Adipocyte (in vitro differentiated cells): ENCODE measurements around the gene SLC26A2.

Experiments used
- DNase-seq: peaks from one replicate; pipeline ENCODE4 v3.0.0-alpha.2; 2015; ENCODE audit warnings: low read depth
- H3K27me3 ChIP-seq: replicated peaks from 2 replicates; pipeline ENCODE4 v1.7.0; 2013; ENCODE audit warnings: mild to moderate bottlenecking, low read length, moderate library complexity; ENCODE audit not compliant: control insufficient read depth, insufficient read depth
- H3K36me3 ChIP-seq: 2 replicates; pipeline ENCODE4 v1.7.0; 2013; ENCODE audit warnings: low read length, mild to moderate bottlenecking, moderate library complexity; ENCODE audit not compliant: control insufficient read depth, insufficient read depth, severe bottlenecking
- H3K4me1 ChIP-seq: 2 replicates; pipeline ENCODE4 v1.7.0; 2013; ENCODE audit warnings: mild to moderate bottlenecking, low read length, moderate library complexity; ENCODE audit not compliant: control insufficient read depth, insufficient read depth
- H3K4me3 ChIP-seq: 2 replicates; pipeline ENCODE4 v1.7.0; 2013; ENCODE audit warnings: mild to moderate bottlenecking, low read length, moderate library complexity
- H3K9ac ChIP-seq: 2 replicates; pipeline ENCODE4 v1.7.0; 2013; ENCODE audit warnings: mild to moderate bottlenecking, low read length, moderate library complexity
- H3K9me3 ChIP-seq: 2 replicates; pipeline ENCODE4 v1.7.0; 2013; ENCODE audit warnings: mild to moderate bottlenecking, low read length, moderate library complexity; ENCODE audit not compliant: control insufficient read depth

The SLC26A2 gene

DNA sequence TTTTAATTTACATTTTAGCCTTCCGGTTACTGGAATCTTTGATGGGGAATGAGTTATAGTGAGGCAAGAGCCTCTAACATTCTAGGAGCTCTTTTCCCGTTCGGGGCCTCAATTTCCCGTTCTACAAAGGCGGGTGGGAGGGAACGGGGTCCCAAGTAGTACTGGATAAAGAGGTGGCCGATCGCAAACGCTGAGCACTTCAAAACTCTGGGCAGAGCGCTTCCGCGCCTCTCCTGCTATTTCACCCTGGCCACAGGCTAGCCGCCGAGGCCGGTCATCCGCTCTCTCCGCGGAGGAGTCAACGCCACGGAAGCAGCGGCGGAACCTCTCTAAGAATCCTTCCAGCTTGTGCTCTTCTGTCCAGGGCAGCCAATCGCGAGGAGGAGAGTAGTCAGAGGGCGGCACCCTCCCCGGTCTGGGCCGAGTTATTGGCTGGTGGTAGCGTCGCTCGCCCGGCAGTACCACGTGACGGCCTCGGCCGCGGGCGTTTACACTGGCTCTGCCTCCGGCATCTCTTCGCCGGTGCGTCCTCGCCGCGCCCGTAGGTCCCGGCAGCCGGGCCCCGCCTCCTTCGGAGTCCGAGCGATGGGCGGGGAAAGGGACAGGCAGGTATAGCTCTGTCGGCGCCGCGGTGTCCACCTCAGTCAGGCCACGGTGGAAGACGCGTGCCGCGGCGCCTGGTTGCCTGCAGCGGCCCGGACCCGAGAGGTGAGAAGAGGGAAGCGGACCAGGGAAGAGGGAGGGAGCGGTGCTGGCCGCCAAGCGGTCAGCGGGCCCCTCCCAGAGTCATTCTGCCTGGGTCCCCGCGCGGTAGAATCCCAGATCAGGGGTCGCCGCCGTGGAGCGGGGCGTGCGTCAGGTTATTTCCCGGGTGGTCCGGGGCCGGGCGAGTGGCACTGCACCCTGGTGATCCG lies at the start of gene SLC26A2:
Gene SLC26A2 (plus strand): TSS at position 487 of the 914 bp plus-strand sequence. CDS start 16,895 bp downstream, outside the sequence.
- H3K9me3 ChIP-seq = no peaks in the 10 kb centered on the region
- peak within 1 kb of the TSS; percentile 87 for H3K9ac ChIP-seq
- H3K4me1 ChIP-seq = peaks cover 7% of the 10 kb centered on the region
- H3K36me3 ChIP-seq = no peaks in the 10 kb centered on the region
- peak; percentile 99 for DNase-seq
- no peaks in the 10 kb centered on the region for H3K27me3 ChIP-seq
- peak within 1 kb of the TSS; percentile 85 for H3K4me3 ChIP-seq

- no peaks in the 10 kb centered on the region for H3K4me1 ChIP-seq
- DNase-seq = no peak
- no peaks in the 10 kb centered on the region for H3K9me3 ChIP-seq
- no peaks in the 10 kb centered on the region for H3K36me3 ChIP-seq
- no peak overlapping the region for H3K9ac ChIP-seq
- peaks cover 25% of the 10 kb centered on the region for H3K27me3 ChIP-seq
- H3K4me3 ChIP-seq = no peak overlapping the region
Measured at GRCh38 chr5:149911031-149911430, 49.5 kb upstream of the SLC26A2 start.

GRCh38 chr5:149912226-149912871 lies 48.2 kb upstream of the SLC26A2 start:
- DNase-seq = no peak
- Histone ChIP-seq H3K9ac (no peak overlapping the region), H3K27me3 (peaks cover 19% of the 10 kb centered on the region), H3K36me3 (no peaks in the 10 kb centered on the region), H3K9me3 (no peaks in the 10 kb centered on the region), H3K4me1 (no peaks in the 10 kb centered on the region), H3K4me3 (no peak overlapping the region)

GRCh38 chr5:149913436-149914419 lies 46.8 kb upstream of the SLC26A2 start:
- Histone ChIP-seq H3K9me3 (no peaks in the 10 kb centered on the region), H3K27me3 (peaks cover 14% of the 10 kb centered on the region), H3K36me3 (no peaks in the 10 kb centered on the region), H3K4me3 (no peak overlapping the region), H3K9ac (no peak overlapping the region), H3K4me1 (no peaks in the 10 kb centered on the region)
- DNase-seq = no peak

DNA sequence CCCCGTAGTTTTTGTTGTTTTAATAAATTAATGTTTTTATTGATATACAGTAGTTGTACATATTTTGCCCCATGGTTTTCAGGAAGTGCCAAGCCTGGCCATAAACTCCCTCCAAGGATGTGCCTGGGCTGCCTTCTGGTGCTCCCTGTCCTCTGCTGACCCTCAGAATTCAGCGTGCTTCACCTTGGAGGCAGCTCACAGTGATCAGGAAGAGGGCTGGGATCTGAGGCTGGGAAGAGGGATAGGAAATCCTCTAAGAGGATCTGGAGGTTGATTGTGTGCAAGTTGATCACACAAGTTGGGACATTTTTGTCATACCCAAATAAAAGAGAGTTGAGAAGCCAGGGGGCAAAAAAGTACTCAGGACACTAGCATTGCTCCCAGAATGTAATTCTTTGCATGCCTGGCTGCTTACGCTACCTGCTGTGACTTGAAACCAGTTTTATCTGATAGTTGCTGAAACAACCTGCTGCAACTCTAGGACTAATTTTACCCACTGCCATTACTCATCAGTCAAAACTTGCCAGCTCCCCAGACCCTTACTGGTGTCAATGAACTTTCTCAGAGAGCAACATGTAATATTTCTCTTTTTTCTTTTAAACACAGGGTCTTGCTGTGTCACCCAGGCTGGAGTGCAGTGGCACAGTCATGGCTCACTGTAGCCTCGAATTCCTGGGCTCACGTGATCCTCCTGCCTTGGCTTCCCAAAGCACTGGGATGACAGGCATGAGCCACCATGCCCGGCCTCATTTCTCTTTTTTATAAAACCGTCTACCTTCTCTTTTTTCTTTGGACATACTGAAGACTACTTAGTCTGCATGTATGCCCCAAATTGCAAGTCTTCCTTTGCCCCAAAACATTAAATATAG lies 44.9 kb upstream of the SLC26A2 start:
- H3K9ac ChIP-seq = no peak overlapping the region
- no peak overlapping the region for H3K4me3 ChIP-seq
- no peaks in the 10 kb centered on the region for H3K4me1 ChIP-seq
- no peaks in the 10 kb centered on the region for H3K9me3 ChIP-seq
- DNase-seq = no peak
- H3K27me3 ChIP-seq = peaks cover 11% of the 10 kb centered on the region
- no peaks in the 10 kb centered on the region for H3K36me3 ChIP-seq

DNA sequence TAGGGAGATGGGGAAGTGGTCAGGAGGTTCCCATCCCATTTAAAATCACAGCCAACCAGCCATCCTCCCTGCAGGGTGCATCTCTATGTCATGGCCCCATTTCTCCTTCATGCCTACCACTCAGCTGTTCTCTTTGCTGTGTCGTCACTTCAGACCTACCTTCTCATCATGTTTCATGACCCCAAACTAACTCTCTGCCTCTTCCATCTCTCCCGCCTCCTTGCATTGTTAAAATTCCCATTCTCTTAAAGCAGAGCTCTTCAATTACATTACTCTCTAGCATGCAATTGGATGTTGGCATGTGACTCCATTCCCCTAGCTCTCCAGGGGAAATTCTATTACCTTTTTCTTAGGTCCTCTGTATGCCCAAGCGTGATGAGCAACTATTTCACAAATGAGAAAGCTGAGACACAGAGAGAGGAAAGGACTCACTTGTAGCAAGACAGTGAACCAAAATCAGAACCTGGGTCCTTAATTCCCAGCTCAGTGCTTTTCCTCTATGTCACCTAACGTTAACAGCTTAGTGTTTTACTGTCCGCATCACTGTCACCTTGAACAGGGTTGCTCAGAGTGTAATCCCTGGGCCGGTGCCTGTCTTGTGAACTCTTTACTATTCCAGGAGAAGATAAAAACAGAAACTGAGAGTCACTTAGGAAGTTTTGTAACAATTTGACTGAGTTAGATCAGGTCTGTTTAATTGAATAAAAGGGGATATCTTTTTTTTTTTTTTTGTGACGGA lies 44.1 kb upstream of the SLC26A2 start:
- H3K4me3 ChIP-seq = no peak overlapping the region
- peaks cover 19% of the 10 kb centered on the region for H3K27me3 ChIP-seq
- no peaks in the 10 kb centered on the region for H3K4me1 ChIP-seq
- no peaks in the 10 kb centered on the region for H3K36me3 ChIP-seq
- no peak for DNase-seq
- H3K9ac ChIP-seq = no peak overlapping the region
- no peaks in the 10 kb centered on the region for H3K9me3 ChIP-seq

- Histone ChIP-seq H3K4me1 (no peaks in the 10 kb centered on the region), H3K27me3 (peaks cover 19% of the 10 kb centered on the region), H3K9ac (no peak overlapping the region), H3K36me3 (no peaks in the 10 kb centered on the region), H3K9me3 (no peaks in the 10 kb centered on the region), H3K4me3 (no peak overlapping the region)
- DNase-seq = peak; percentile 55
Measured at GRCh38 chr5:149917073-149917676, 43.4 kb upstream of the SLC26A2 start.

DNA sequence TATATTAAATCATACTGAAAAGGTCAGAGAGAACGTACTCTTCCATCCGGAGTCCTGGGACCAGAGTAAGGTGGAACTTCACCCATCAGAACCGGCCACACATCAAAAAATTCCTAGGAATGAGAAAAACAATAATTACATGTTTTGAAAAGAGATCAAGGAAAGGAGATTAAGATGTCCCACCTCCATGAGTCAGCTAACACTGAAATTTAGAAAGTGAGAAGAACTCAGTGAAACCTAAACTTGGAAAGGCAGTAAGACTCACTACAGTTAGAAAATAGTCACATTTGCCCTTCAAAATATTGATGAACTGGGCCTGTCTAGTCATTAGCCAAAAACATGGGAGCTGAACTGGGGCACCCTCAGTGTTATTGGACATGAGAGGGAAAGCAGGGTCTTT lies 39.0 kb upstream of the SLC26A2 start:
- Histone ChIP-seq H3K4me1 (no peaks in the 10 kb centered on the region), H3K36me3 (no peaks in the 10 kb centered on the region), H3K4me3 (no peak overlapping the region), H3K27me3 (peaks cover 14% of the 10 kb centered on the region), H3K9me3 (no peaks in the 10 kb centered on the region), H3K9ac (no peak overlapping the region)
- DNase-seq = no peak

GRCh38 chr5:149922950-149923349 lies 37.6 kb upstream of the SLC26A2 start:
- no peak overlapping the region for H3K4me3 ChIP-seq
- no peak for DNase-seq
- no peak overlapping the region for H3K9ac ChIP-seq
- no peaks in the 10 kb centered on the region for H3K4me1 ChIP-seq
- peaks cover 10% of the 10 kb centered on the region for H3K27me3 ChIP-seq
- H3K9me3 ChIP-seq = no peaks in the 10 kb centered on the region
- H3K36me3 ChIP-seq = no peaks in the 10 kb centered on the region
